Right ventricle myocardium inferior (tissue), 1 donor: ENCODE results near the gene ZSWIM6. TPM values are rescaled to one million over a fixed set of nuclear protein-coding genes. Genes with fewer than 3 reads are reported as not detected.

ENCODE experiments used
- ATAC-seq: fragments of 200-7000 bp; cut with Tn5 transposase; one replicate; pipeline ENCODE4 v1.9.1; 2020; ENCODE audit warnings: mild to moderate bottlenecking, moderate library complexity
- DNase-seq: peaks from one replicate; pipeline ENCODE4 v3.0.0; 2021; ENCODE audit errors: missing footprints
- intact Hi-C: fragments of 100-400 bp; cut with DNase I; formaldehyde crosslinking; loops from one replicate; pipeline ENCODE4 v1.11.0; 2022
- total RNA-seq: library from RNA; stranded (reverse); fragmentation: NEBNext Ultra II Directional; extraction: Animal tissue kit (Norgen Biotek cat#: 25700); gene quantifications from one replicate; pipeline ENCODE4 v1.2.1, GENCODE V29; 2021
- donor health status: DM: no; HTN: yes; CAD: no; lungs with severe emphysema.

Gene ZSWIM6
- total RNA-seq, 1 donor from 2014 or later, result 8.1 TPM

GRCh38 chr5:61486476-61486875 is 154.4 kb downstream of the ZSWIM6 start:
- ATAC-seq (no peak), DNase-seq (no peak)
- intact Hi-C loops, result no loop called here

- ATAC-seq, result no peak
- no peak for DNase-seq
- intact Hi-C loops, result no loop called here
These were observed 157.5 kb downstream of the ZSWIM6 start for GRCh38 chr5:61489574-61489973.

- ATAC-seq, result no peak
- intact Hi-C loops, result no loop called here
These were observed 159.8 kb downstream of the ZSWIM6 start for GRCh38 chr5:61491861-61492260.

DNA sequence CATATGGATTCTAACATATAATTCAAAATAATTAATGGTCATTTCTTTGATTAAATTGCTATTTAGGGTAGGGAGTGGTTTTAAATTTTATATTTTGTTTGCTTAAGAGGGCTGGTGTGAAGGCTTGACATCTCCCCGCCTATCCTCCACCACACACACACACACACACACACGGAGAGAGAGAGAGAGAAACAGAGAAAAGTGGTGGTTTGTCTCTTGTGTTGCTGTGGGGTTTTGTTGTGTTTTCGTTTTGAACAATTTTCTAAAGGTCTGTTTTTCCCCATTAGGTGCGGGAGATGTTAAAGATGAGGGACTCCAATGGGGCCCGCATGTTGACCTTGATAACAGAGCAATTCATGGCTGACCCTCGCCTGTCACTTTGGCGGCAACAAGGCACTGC is 161.9 kb downstream of the ZSWIM6 start:
- intact Hi-C loops, result no loop called here
- ATAC-seq (no peak), DNase-seq (no peak)

More at GRCh38 chr5:61491861-61492260, 159.8 kb downstream of the ZSWIM6 start:
- DNase-seq, result no peak

GRCh38 chr5:61496446-61496845 is 164.4 kb downstream of the ZSWIM6 start:
- ATAC-seq, result no peak
- intact Hi-C loops, result no loop called here
- no peak for DNase-seq

GRCh38 chr5:61496860-61497259 is 164.8 kb downstream of the ZSWIM6 start:
- DNase-seq (no peak), ATAC-seq (peak; percentile 42)
- intact Hi-C loops, result no loop called here

DNA sequence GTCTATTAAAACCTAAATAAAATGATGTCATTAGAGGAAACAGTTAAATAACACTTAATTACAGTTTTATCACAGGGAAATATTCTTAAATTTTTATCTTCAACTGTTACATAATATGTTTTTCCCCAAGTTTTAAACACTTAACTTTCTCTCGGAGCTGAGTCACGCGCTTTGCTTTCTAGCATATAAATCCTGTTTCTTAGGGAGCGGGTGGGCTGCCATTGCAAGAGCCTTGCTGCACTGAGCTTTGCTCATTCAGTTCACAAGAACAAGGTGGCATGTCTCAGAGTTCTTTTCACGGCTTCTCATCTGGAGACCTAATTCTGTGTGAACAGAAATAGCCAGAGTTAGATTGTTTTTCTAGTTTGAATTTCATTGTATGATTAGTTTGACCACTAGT is 166.1 kb downstream of the ZSWIM6 start:
- DNase-seq (no peak), ATAC-seq (no peak)
- intact Hi-C loops, result no loop called here

DNA sequence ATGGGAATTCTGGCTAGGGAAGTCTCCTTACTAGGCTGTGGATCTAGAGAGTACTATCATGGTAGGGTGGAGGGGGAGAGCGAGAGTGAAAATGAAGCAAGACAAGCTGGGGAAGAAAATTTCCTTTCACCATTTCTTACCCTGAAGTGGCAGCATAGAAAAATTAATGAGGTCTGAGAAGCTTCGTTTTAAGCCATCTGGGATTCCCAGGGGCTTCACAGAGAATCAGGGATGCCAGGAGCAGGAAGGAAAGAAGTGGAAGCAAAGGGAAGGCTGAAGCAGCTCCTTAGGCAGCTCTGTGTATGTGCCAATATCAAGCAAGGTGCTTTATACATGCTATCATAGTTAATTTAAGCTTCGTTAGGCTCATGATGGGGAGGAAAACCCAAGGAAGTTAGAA is 169.9 kb downstream of the ZSWIM6 start:
- no peak for DNase-seq
- no peak for ATAC-seq
- intact Hi-C loops, result no loop called here

DNA sequence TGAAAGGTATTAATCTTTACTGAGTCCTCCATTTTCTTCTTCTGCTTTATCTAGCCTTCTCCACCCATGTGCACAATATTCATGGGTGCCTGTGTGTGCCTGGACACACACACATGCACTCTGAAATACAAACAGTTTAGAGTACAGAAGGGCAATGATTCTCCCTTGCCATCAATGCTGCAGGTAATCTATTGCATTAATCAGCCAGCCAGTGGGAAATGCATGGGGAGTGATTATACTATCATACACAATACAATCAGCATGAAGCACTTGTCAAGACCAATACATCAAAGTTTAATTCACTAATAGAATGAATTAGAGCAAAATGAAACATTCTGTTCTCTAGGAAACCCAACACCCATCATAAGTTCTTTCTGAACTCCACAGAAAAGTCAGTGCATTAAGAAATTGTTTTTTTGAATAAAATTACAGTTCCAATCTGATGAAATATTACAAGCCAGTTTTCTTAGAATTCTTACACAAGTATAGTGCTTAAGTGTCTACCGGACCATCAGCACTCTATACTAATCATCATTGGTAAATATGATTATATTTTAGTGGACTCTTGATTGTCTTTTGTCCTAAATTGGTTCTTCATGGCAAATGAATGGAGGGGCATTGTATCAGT is 172.2 kb downstream of the ZSWIM6 start:
- ATAC-seq, result no peak
- no peak for DNase-seq
- intact Hi-C loops, result no loop called here

DNA sequence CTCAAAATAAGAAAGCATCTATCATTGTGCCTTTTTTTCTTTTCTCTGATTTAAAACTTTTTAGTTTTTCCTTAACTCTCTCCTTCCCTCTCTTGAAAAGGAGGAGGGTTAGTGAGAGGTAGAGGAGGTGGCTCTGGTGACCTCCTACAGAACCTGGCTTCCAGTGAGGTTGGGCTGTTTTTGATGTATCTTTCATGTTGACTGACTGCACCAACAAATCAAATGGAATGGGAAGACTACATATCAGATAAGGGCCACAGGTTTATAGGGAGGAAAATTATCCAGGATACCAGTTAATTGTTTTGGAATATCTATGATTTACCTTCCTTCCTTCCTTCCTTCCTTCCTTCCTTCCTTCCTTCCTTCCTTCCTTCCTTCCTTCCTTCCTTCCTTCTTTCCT is 173.2 kb downstream of the ZSWIM6 start:
- ATAC-seq, result no peak
- intact Hi-C loops, result no loop called here

GRCh38 chr5:61507232-61507631 is 175.2 kb downstream of the ZSWIM6 start:
- no peak for ATAC-seq
- no peak for DNase-seq
- intact Hi-C loops, result no loop called here

More for the DNA sequence above, 173.2 kb downstream of the ZSWIM6 start:
- no peak for DNase-seq

DNA sequence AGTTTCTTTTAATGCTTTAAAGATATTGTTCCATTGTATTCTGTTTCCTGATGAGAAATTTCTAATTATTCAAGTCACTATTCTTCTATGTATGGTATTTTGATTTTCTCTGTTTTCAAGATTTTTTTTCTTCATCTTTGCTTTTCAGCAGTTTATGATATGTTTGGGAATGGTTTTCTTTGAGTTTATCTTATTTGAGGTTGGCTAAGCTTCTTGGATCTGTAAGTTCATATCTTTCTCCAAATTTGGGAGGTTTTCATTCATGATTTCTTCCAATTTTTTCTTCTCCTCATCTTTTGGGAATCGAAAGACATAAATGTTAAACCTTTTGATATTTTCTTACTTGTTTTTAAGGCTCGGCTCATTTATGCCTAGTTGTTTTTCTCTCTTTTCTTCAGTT is 184.9 kb downstream of the ZSWIM6 start:
- no peak for ATAC-seq
- intact Hi-C loops, result no loop called here
- no peak for DNase-seq

DNA sequence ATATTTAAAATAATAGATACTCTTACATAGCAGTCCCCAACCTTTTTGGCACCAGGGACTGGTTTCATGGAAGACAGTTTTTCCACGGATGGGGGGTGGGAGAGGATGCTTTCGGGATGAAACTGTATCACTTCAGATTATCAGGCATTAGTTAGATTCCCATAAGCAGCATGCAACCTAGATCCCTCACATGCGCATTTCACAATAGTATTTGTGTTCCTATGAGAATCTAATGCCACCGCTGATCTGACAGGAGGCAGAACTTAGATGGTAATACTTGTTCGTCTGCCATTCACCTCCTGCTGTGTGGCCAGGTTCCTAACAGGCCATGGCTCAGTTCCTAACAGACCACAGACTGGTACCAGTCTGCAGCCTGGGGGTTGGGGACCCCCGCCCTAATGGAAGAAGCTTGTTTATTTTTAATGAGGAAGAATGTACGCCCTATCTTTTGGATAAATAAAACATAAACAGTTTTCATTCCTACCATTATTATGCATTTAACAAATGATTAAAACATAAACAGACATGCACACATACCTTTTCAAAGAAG is 187.7 kb downstream of the ZSWIM6 start:
- ATAC-seq, result no peak
- intact Hi-C loops, result no loop called here
- no peak for DNase-seq

GRCh38 chr5:61523073-61523472 is 191.0 kb downstream of the ZSWIM6 start:
- DNase-seq, result no peak
- intact Hi-C loops, result no loop called here
- ATAC-seq, result no peak

DNA sequence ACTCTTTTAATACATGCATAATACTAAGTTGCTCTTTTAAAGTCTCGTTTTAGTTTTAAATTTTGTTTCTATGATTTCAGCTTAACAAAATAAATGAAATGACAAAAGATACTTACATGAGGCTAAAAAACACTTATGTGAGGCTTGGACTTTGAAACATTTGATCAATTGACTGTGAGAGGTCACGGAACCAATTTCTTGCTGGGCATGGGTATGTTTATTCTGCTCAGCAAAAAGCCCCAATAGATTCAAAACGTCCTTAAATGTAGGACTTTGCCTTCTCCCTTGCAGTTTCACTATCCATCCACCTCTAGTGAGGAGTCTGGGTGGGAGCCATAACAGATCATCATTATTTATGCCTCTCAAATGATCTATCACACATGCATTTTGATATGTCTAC is 191.9 kb downstream of the ZSWIM6 start:
- intact Hi-C loops, result no loop called here
- no peak for ATAC-seq

DNA sequence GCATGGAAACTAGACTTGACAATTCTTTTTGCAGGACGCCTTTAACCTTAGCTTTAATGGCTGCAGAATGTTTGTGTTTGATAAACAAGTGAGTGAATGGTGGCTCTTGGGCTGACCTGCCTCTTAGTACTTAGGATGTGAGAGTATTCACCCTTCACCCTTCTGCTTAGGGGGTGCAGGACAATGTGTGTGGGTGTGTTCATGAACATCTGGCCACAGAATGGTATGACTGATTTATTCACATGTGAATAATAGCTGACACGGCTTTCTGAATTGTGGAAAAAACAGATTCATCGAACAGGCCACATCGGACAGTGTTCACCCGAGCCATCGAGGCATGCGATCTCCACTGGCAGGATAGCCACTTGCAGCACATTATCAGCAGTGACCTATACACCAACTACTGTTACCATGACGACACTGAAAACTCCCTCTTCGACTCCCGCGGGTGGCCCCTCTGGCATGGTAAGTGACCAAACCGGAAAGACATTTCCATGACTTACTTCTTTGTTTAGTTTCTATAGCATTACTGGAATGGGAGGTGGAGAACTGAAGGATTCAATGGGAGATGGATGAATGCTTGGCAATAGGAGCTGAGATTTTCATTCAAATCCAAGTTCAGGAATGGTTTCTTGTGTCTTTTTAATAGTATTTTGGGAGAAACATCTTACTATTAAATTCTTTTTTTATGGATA is 193.6 kb downstream of the ZSWIM6 start:
- intact Hi-C loops, result no loop called here
- ATAC-seq (no peak), DNase-seq (no peak)

More for the DNA sequence above, 191.9 kb downstream of the ZSWIM6 start:
- DNase-seq, result no peak

- intact Hi-C loops, result no loop called here
- ATAC-seq, result no peak
- no peak for DNase-seq
These were observed 194.1 kb downstream of the ZSWIM6 start for GRCh38 chr5:61526207-61526519.

GRCh38 chr5:61532983-61533382 is 200.9 kb downstream of the ZSWIM6 start:
- intact Hi-C loops, result no loop called here
- no peak for DNase-seq
- ATAC-seq, result no peak

- no peak for DNase-seq
- intact Hi-C loops, result no loop called here
- no peak for ATAC-seq
These were observed 202.6 kb downstream of the ZSWIM6 start for GRCh38 chr5:61534481-61535267.

GRCh38 chr5:61535828-61536227 is 203.8 kb downstream of the ZSWIM6 start:
- DNase-seq (no peak), ATAC-seq (no peak)
- intact Hi-C loops, result no loop called here
